ENCODE data around the gene ARL6IP4. TPM values are rescaled to one million over a fixed set of nuclear protein-coding genes. Genes with fewer than 3 reads are reported as not detected.

Gene ARL6IP4
- total RNA-seq, 1 experiment from 2014 or later: 132 TPM

GRCh38 chr12:122979001-122979907 lies 1.2 kb upstream of the ARL6IP4 start:
- H3K79me2 ChIP-seq (ENCODE audit: insufficient read depth, low read length): no peaks in the 10 kb centered on the region
- Mint-ChIP-seq H3K36me3 (ENCODE audit: insufficient read depth in 1 of 3, low read depth in 3 of 3) (peaks cover 0 to 20% (median 8%) of the 10 kb centered on the region in 3 experiments; a peak in 4 of 7 replicates), H3K27me3 (ENCODE audit: low read depth) (no peaks in the 10 kb centered on the region), H3K4me1 (peaks cover 19 to 38% of the 10 kb centered on the region in 2 experiments), H3K9me3 (no peaks in the 10 kb centered on the region), H3K27ac (no peak overlapping the region), H3K4me3 (peak overlapping the region; percentile 88 to 93)
- H3K9ac ChIP-seq (ENCODE audit: extremely low read depth, insufficient read length, low read length): no peak overlapping the region
- H3K14ac ChIP-seq (ENCODE audit: insufficient read depth, low read length): no peak overlapping the region
- no peak for TF ChIP-seq CTCF (conservative IDR thresholded peaks at IDR 0.05)
- no peak overlapping the region for H2BK120ac ChIP-seq (ENCODE audit: low read depth, low read length, poor library complexity, severe bottlenecking)
- no peaks in the 10 kb centered on the region for H3K79me1 ChIP-seq (ENCODE audit: insufficient read depth, low read depth, low read length, poor library complexity, severe bottlenecking)
- H3T11ph ChIP-seq (ENCODE audit: low read length): no peak overlapping the region
- H3K4me2 ChIP-seq (ENCODE audit: insufficient read depth, insufficient read length, low read length): peak overlapping the region; percentile 79
- no peak overlapping the region for H3K4ac ChIP-seq (ENCODE audit: low read depth, low read length)
- H4K91ac ChIP-seq (ENCODE audit: insufficient read length, low read depth, low read length): no peak overlapping the region
- H3K18ac ChIP-seq (ENCODE audit: insufficient read length, low read depth, low read length): no peak overlapping the region
- no peaks in the 10 kb centered on the region for H4K20me1 ChIP-seq (ENCODE audit: control insufficient read depth, insufficient read depth, insufficient read length)
- no peak overlapping the region for H4K5ac ChIP-seq (ENCODE audit: insufficient read length, low read depth, low read length)
- H2BK5ac ChIP-seq (ENCODE audit: insufficient read length, low read length): no peak overlapping the region
- H3K9me3 ChIP-seq (ENCODE audit: control insufficient read depth, low read depth, low read length): no peaks in the 10 kb centered on the region
- H3K23me2 ChIP-seq (ENCODE audit: insufficient read length, low read depth, low read length, poor library complexity, severe bottlenecking): peaks cover 20% of the 10 kb centered on the region
- no peak overlapping the region for H2BK15ac ChIP-seq (ENCODE audit: low read depth, low read length)
- no peak overlapping the region for H3K27ac ChIP-seq (ENCODE audit: insufficient read length, low read depth, low read length)
- no peaks in the 10 kb centered on the region for H3K27me3 ChIP-seq (ENCODE audit: insufficient read depth, low read length)
- H2BK20ac ChIP-seq (ENCODE audit: low read depth, low read length, poor library complexity, severe bottlenecking): no peak overlapping the region
- no peak overlapping the region for H3K56ac ChIP-seq (ENCODE audit: insufficient read length, low read depth, low read length)
- H3K4me1 ChIP-seq (ENCODE audit: insufficient read depth, low read length): peaks cover 8% of the 10 kb centered on the region; the same call in 1 of the 2 replicates
- no peak overlapping the region for H2AFZ ChIP-seq (ENCODE audit: low read length)
- no peak overlapping the region for H2AK5ac ChIP-seq (ENCODE audit: insufficient read length, low read length)
- H4K8ac ChIP-seq (replicated peaks; ENCODE audit: insufficient read length, low read depth, low read length): no peak overlapping the region
- H3K23ac ChIP-seq (ENCODE audit: insufficient read length, low read depth, low read length): no peak overlapping the region
- no CpG with 5 or more reads among the region's 28 CpGs for WGBS (ENCODE audit: extremely low coverage, insufficient read length, low lambda C conversion rate)
- H2BK12ac ChIP-seq (ENCODE audit: insufficient read length, low read depth, low read length): no peak overlapping the region
- DNase-seq: no peak
